Measurements from ENCODE around the gene INHA. TPM values are rescaled to one million over a fixed set of nuclear protein-coding genes. Genes with fewer than 3 reads are reported as not detected.

INHA gene
- total RNA-seq, 1 experiment from 2014 or later, result 0.31 TPM

DNA sequence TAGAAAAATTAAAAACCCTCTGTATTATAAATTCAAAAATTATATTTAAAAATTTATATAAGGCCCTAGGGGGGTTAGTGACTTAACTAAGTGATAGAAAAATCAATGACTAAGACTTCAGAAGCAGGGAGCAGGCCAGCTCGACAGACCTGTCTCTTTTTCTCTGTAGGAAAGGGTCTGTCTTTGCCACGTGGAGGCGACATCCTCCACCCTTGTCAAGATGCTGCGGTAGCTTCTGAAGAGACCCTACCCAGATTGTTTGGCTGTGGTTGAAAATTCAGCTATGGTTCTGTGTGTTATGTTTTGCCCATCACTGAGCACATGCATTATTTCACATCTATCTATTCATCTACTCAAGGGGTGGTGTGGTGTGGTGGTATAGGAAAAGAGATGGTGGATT, 47.1 kb downstream of the INHA start:
- no peak overlapping the region for H2BK12ac ChIP-seq (ENCODE audit: insufficient read length, low read depth, low read length)
- no peak overlapping the region for H2BK120ac ChIP-seq (ENCODE audit: low read depth, low read length, poor library complexity, severe bottlenecking)
- Mint-ChIP-seq H3K9me3 (no peaks in the 10 kb centered on the region), H3K4me3 (no peak overlapping the region), H3K36me3 (ENCODE audit: insufficient read depth in 1 of 3, low read depth in 3 of 3) (peaks cover 0 to 11% (median 7%) of the 10 kb centered on the region in 3 experiments; a peak in 4 of 7 replicates), H3K27me3 (ENCODE audit: low read depth) (peaks cover 4% of the 10 kb centered on the region), H3K4me1 (peaks cover 0 to 4% of the 10 kb centered on the region in 2 experiments; a peak in 3 of 4 replicates), H3K27ac (no peak overlapping the region)
- H3K27me3 ChIP-seq (ENCODE audit: insufficient read depth, low read length), result no peaks in the 10 kb centered on the region
- no peak overlapping the region for H2AFZ ChIP-seq (ENCODE audit: low read length)
- no peaks in the 10 kb centered on the region for H3K9me3 ChIP-seq (ENCODE audit: control insufficient read depth, low read depth, low read length)
- H4K20me1 ChIP-seq (ENCODE audit: control insufficient read depth, insufficient read depth, insufficient read length), result no peaks in the 10 kb centered on the region
- no peak overlapping the region for H2BK15ac ChIP-seq (ENCODE audit: low read depth, low read length)
- H2BK5ac ChIP-seq (ENCODE audit: insufficient read length, low read length), result no peak overlapping the region
- H3K18ac ChIP-seq (ENCODE audit: insufficient read length, low read depth, low read length), result no peak overlapping the region
- H3K23me2 ChIP-seq (ENCODE audit: insufficient read length, low read depth, low read length, poor library complexity, severe bottlenecking), result no peaks in the 10 kb centered on the region
- H4K5ac ChIP-seq (ENCODE audit: insufficient read length, low read depth, low read length), result no peak overlapping the region
- H3K56ac ChIP-seq (ENCODE audit: insufficient read length, low read depth, low read length), result no peak overlapping the region
- no peak overlapping the region for H4K91ac ChIP-seq (ENCODE audit: insufficient read length, low read depth, low read length)
- H3K4ac ChIP-seq (ENCODE audit: low read depth, low read length), result no peak overlapping the region
- no peak overlapping the region for H3K4me2 ChIP-seq (ENCODE audit: insufficient read depth, insufficient read length, low read length)
- H3K27ac ChIP-seq (ENCODE audit: insufficient read length, low read depth, low read length), result no peak overlapping the region
- no peak for DNase-seq
- no peak overlapping the region for H2BK20ac ChIP-seq (ENCODE audit: low read depth, low read length, poor library complexity, severe bottlenecking)
- no peaks in the 10 kb centered on the region for H3K4me1 ChIP-seq (ENCODE audit: insufficient read depth, low read length)
- no peak overlapping the region for H3T11ph ChIP-seq (ENCODE audit: low read length)
- H2AK5ac ChIP-seq (ENCODE audit: insufficient read length, low read length), result no peak overlapping the region
- H3K9ac ChIP-seq (ENCODE audit: extremely low read depth, insufficient read length, low read length), result no peak overlapping the region
- no CpG with 5 or more reads among the region's 4 CpGs for WGBS (ENCODE audit: extremely low coverage, insufficient read length, low lambda C conversion rate)
- H3K14ac ChIP-seq (ENCODE audit: insufficient read depth, low read length), result no peak overlapping the region
- H4K8ac ChIP-seq (replicated peaks; ENCODE audit: insufficient read length, low read depth, low read length), result no peak overlapping the region
- TF ChIP-seq CTCF (conservative IDR thresholded peaks at IDR 0.05), result peak; percentile 65
- no peaks in the 10 kb centered on the region for H3K79me2 ChIP-seq (ENCODE audit: insufficient read depth, low read length)
- no peaks in the 10 kb centered on the region for H3K79me1 ChIP-seq (ENCODE audit: insufficient read depth, low read depth, low read length, poor library complexity, severe bottlenecking)
- no peak overlapping the region for H3K23ac ChIP-seq (ENCODE audit: insufficient read length, low read depth, low read length)
